WERI-Rb-1 (cell line): Measurements from ENCODE around the gene YPEL2.

Experiments
- DNase-seq: peaks from one replicate; pipeline ENCODE4 v3.0.0-alpha.2; 2020
- H3K27ac ChIP-seq: fragments of 250-450 bp; sonication (Bioruptor Pico); 2 replicates; pipeline ENCODE4 v1.5.1; 2020; ENCODE audit warnings: mild to moderate bottlenecking, moderate library complexity
- H3K27me3 ChIP-seq: fragments of 250-450 bp; sonication (Bioruptor Pico); 2 replicates; pipeline ENCODE4 v1.5.1; 2021; ENCODE audit warnings: mild to moderate bottlenecking, low read depth, moderate library complexity; ENCODE audit not compliant: insufficient read depth, severe bottlenecking
- H3K36me3 ChIP-seq: fragments of 250-450 bp; sonication (Bioruptor Pico); 2 replicates; pipeline ENCODE4 v1.5.1; 2020; ENCODE audit warnings: mild to moderate bottlenecking, moderate library complexity
- H3K4me3 ChIP-seq: 2 replicates; pipeline ENCODE4 v1.5.1; 2011; ENCODE audit warnings: low read depth, mild to moderate bottlenecking, control low read depth, low read length
- H3K9me3 ChIP-seq: fragments of 250-450 bp; sonication (Bioruptor Pico); 2 replicates; pipeline ENCODE4 v1.5.1; 2021; ENCODE audit warnings: mild to moderate bottlenecking, moderate library complexity; ENCODE audit not compliant: severe bottlenecking
- CTCF ChIP-seq: IDR thresholded peaks from 2 replicates; pipeline ENCODE4 v1.5.1; 2011; ENCODE audit warnings: low read depth, mild to moderate bottlenecking, control low read depth, inconsistent platforms, low read length

Gene YPEL2

GRCh38 chr17:59440757-59441463 lies 109.5 kb downstream of the YPEL2 start:
- no peaks in the 10 kb centered on the region for H3K36me3 ChIP-seq
- peak; percentile 86 for TF ChIP-seq CTCF
- no peak overlapping the region for H3K4me3 ChIP-seq
- H3K27me3 ChIP-seq = peaks cover 11% of the 10 kb centered on the region
- H3K9me3 ChIP-seq = no peaks in the 10 kb centered on the region
- no peak overlapping the region for H3K27ac ChIP-seq
- DNase-seq = peak; percentile 93

GRCh38 chr17:59441464-59442096 lies 110.1 kb downstream of the YPEL2 start:
- Histone ChIP-seq H3K27ac (no peak overlapping the region), H3K27me3 (peaks cover 4% of the 10 kb centered on the region), H3K4me3 (no peak overlapping the region), H3K9me3 (no peaks in the 10 kb centered on the region), H3K36me3 (no peaks in the 10 kb centered on the region)
- no peak for DNase-seq
- TF ChIP-seq CTCF = no peak

- no peaks in the 10 kb centered on the region for H3K27me3 ChIP-seq
- no peak for DNase-seq
- no peak for TF ChIP-seq CTCF
Observed at GRCh38 chr17:59443106-59443505, 111.7 kb downstream of the YPEL2 start.

More at GRCh38 chr17:59443106-59443505, 111.7 kb downstream of the YPEL2 start:
- H3K36me3 ChIP-seq = no peaks in the 10 kb centered on the region
- H3K9me3 ChIP-seq = no peaks in the 10 kb centered on the region
- H3K27ac ChIP-seq = no peak overlapping the region
- no peak overlapping the region for H3K4me3 ChIP-seq
